ENCODE data around the gene SRSF1.

GRCh38 chr17:57993471-57994365 is 13.3 kb downstream of the SRSF1 start:
- TF ChIP-seq CTCF (conservative IDR thresholded peaks at IDR 0.05 in 1 of 2, IDR thresholded peaks at IDR 0.05 in 1 of 2; ENCODE audit: extremely low read depth in 1 of 2, insufficient read depth in 1 of 2, low read depth in 1 of 2, low read length in 2 of 2): no peak
- TF ChIP-seq EZH2 (IDR thresholded peaks at IDR 0.05; ENCODE audit: borderline replicate concordance, low read length): no peak
